IMR-90 (cell line): Measurements from ENCODE around the gene NDRG4. TPM values are rescaled to one million over a fixed set of nuclear protein-coding genes. Genes with fewer than 3 reads are reported as not detected.

Source experiments
- ATAC-seq: fragments of 200-7000 bp; cut with Tn5 transposase; 2 replicates; pipeline ENCODE4 v1.9.1; 2020; ENCODE audit warnings: low read depth, mild to moderate bottlenecking, moderate library complexity
- BruUV-seq: library from RNA; stranded (reverse); fragments of 400-500 nt; replicated peaks from 2 replicates; lab custom pipeline; 2021; lab: Mats Ljungman, UMichigan
- CTCF ChIA-PET: fragments of 300-600 bp; formaldehyde crosslinking; extraction: SDS; loops from one replicate; lab custom pipeline; 2021; ENCODE audit warnings: antibody characterized with exemption; lab: Yijun Ruan, JAX
- POLR2A ChIA-PET: fragments of 300-600 bp; sonication (Branson Sonifier 250); formaldehyde crosslinking; loops from one replicate; lab custom pipeline; 2022; ENCODE audit warnings: antibody characterized with exemption; ENCODE audit not compliant: unreplicated experiment; lab: Charles Lee
- DNase-seq: peaks from one replicate; pipeline ENCODE4 v3.0.0; 2013
- H2AFZ ChIP-seq: replicated peaks from 2 replicates; pipeline ENCODE3; 2013; ENCODE audit warnings: low read length, mild to moderate bottlenecking; ENCODE audit not compliant: poor library complexity
- H2AK5ac ChIP-seq: 2 replicates; pipeline ENCODE4 v1.6.1; 2013; ENCODE audit warnings: low read depth, low read length, inconsistent platforms
- H2AK9ac ChIP-seq: replicated peaks from 2 replicates; pipeline ENCODE3; 2013; ENCODE audit warnings: mild to moderate bottlenecking, low read depth, low read length, moderate library complexity; ENCODE audit not compliant: poor library complexity
- H2BK120ac ChIP-seq: 2 replicates; pipeline ENCODE4 v1.6.1; 2013; ENCODE audit warnings: low read depth, low read length, inconsistent platforms
- H2BK15ac ChIP-seq: 3 replicates; pipeline ENCODE4 v1.6.1; 2013; ENCODE audit warnings: low read depth, low read length, inconsistent platforms
- H2BK20ac ChIP-seq: 2 replicates; pipeline ENCODE4 v1.6.1; 2013; ENCODE audit warnings: low read depth, mild to moderate bottlenecking, inconsistent platforms, low read length, moderate library complexity
- H2BK5ac ChIP-seq: 2 replicates; pipeline ENCODE4 v1.6.1; 2013; ENCODE audit warnings: mild to moderate bottlenecking, low read depth, low read length, inconsistent platforms; ENCODE audit not compliant: poor library complexity, severe bottlenecking
- H3K14ac ChIP-seq: replicated peaks from 2 replicates; pipeline ENCODE4 v1.6.1; 2013; ENCODE audit warnings: low read depth, low read length, inconsistent platforms
- H3K18ac ChIP-seq: 2 replicates; pipeline ENCODE4 v1.6.1; 2013; ENCODE audit warnings: low read depth, low read length, control low read depth
- H3K23ac ChIP-seq: 2 replicates; pipeline ENCODE4 v1.6.1; 2013; ENCODE audit warnings: low read depth, low read length, inconsistent platforms
- H3K27ac ChIP-seq: 2 replicates; pipeline ENCODE4 v1.5.1; 2013; ENCODE audit warnings: mild to moderate bottlenecking, control low read depth, low read length; ENCODE audit not compliant: insufficient read depth
- H3K27me3 ChIP-seq: 2 replicates; pipeline ENCODE4 v1.6.1; 2013; ENCODE audit warnings: low read length; ENCODE audit not compliant: control insufficient read depth, insufficient read depth
- H3K36me3 ChIP-seq: 2 replicates; pipeline ENCODE4 v1.6.1; 2013; ENCODE audit warnings: low read length, mixed read lengths; ENCODE audit not compliant: control insufficient read depth, insufficient read depth
- H3K4ac ChIP-seq: 2 replicates; pipeline ENCODE4 v1.6.1; 2013; ENCODE audit warnings: low read depth, low read length, inconsistent platforms
- H3K4me1 ChIP-seq: 2 replicates; pipeline ENCODE4 v1.6.1; 2013; ENCODE audit warnings: low read length, mixed read lengths; ENCODE audit not compliant: control insufficient read depth, insufficient read depth
- H3K4me2 ChIP-seq: 2 replicates; pipeline ENCODE4 v1.6.1; 2013; ENCODE audit warnings: low read depth, mild to moderate bottlenecking, control low read depth, low read length, moderate library complexity
- H3K4me3 ChIP-seq: 2 replicates; pipeline ENCODE4 v1.5.1; 2013; ENCODE audit warnings: low read depth, mild to moderate bottlenecking, control low read depth, low read length, moderate library complexity; ENCODE audit not compliant: insufficient read depth
- H3K56ac ChIP-seq: 2 replicates; pipeline ENCODE4 v1.6.1; 2013; ENCODE audit warnings: low read length, inconsistent platforms; ENCODE audit not compliant: insufficient read depth; ENCODE audit errors: extremely low read depth
- H3K79me1 ChIP-seq, 2 experiments: 2 replicates each; pipeline ENCODE4 v1.6.1; 2013; ENCODE audit warnings: low read length in 2 of 2, inconsistent platforms in 1 of 2, low read depth in 1 of 2
- H3K9ac ChIP-seq: 2 replicates; pipeline ENCODE4 v1.6.1; 2013; ENCODE audit warnings: low read depth, low read length, control low read depth
- H3K9me1 ChIP-seq: 2 replicates; pipeline ENCODE4 v1.6.1; 2013; ENCODE audit warnings: low read length, inconsistent platforms; ENCODE audit not compliant: insufficient read depth
- H3K9me3 ChIP-seq: 2 replicates; pipeline ENCODE4 v1.6.1; 2013; ENCODE audit warnings: low read length; ENCODE audit not compliant: control insufficient read depth, insufficient read depth
- H4K20me1 ChIP-seq: 2 replicates; pipeline ENCODE4 v1.6.1; 2013; ENCODE audit warnings: low read length, inconsistent platforms; ENCODE audit not compliant: insufficient read depth
- H4K5ac ChIP-seq: 2 replicates; pipeline ENCODE4 v1.6.1; 2013; ENCODE audit warnings: mild to moderate bottlenecking, low read depth, low read length, control low read depth
- H4K8ac ChIP-seq, 2 experiments: 2 replicates each; pipeline ENCODE4 v1.6.1; 2013; ENCODE audit warnings: low read depth in 2 of 2, low read length in 2 of 2, control low read depth in 1 of 2, inconsistent platforms in 1 of 2
- H4K91ac ChIP-seq: 2 replicates; pipeline ENCODE4 v1.6.1; 2013; ENCODE audit warnings: low read depth, low read length, inconsistent platforms; ENCODE audit not compliant: insufficient read depth
- BHLHE40 ChIP-seq: fragments of 150-350 bp; IDR thresholded peaks from 2 replicates; pipeline ENCODE4 v1.6.1; 2016; ENCODE audit warnings: mild to moderate bottlenecking, low read depth, low read length
- CEBPB ChIP-seq: IDR thresholded peaks from 2 replicates; pipeline ENCODE4 v1.6.1; 2012; ENCODE audit warnings: low read depth, low read length, improper control_type of control experiment
- CHD1 ChIP-seq: IDR thresholded peaks from 2 replicates; pipeline ENCODE4 v1.6.1; 2012; ENCODE audit warnings: low read depth, low read length, improper control_type of control experiment
- FOS ChIP-seq: fragments of 150-350 bp; IDR thresholded peaks from 2 replicates; pipeline ENCODE4 v1.6.1; 2016; ENCODE audit warnings: low read depth, low read length
- MAFK ChIP-seq: IDR thresholded peaks from 2 replicates; pipeline ENCODE4 v1.6.1; 2012; ENCODE audit warnings: low read depth, low read length, improper control_type of control experiment
- MAZ ChIP-seq: IDR thresholded peaks from 2 replicates; pipeline ENCODE4 v1.6.1; 2012; ENCODE audit warnings: low read depth, mild to moderate bottlenecking, low read length, improper control_type of control experiment, moderate library complexity, borderline replicate concordance
- MXI1 ChIP-seq: IDR thresholded peaks from 2 replicates; pipeline ENCODE4 v1.6.1; 2012; ENCODE audit warnings: low read depth, mild to moderate bottlenecking, low read length, moderate library complexity, borderline replicate concordance
- NFE2L2 ChIP-seq: fragments of 150-350 bp; IDR thresholded peaks from 2 replicates; pipeline ENCODE4 v1.6.1; 2016; ENCODE audit warnings: low read depth, mild to moderate bottlenecking, low read length
- RAD21 ChIP-seq: IDR thresholded peaks from 2 replicates; pipeline ENCODE4 v1.6.1; 2012; ENCODE audit warnings: low read length, improper control_type of control experiment
- RCOR1 ChIP-seq: IDR thresholded peaks from 2 replicates; pipeline ENCODE4 v1.6.1; 2012; ENCODE audit warnings: mild to moderate bottlenecking, low read length, improper control_type of control experiment; ENCODE audit not compliant: insufficient replicate concordance
- RFX5 ChIP-seq: IDR thresholded peaks from 2 replicates; pipeline ENCODE4 v1.8.0; 2012; ENCODE audit warnings: low read depth, mild to moderate bottlenecking, low read length, moderate library complexity
- SMC3 ChIP-seq: fragments of 150-350 bp; IDR thresholded peaks from 2 replicates; pipeline ENCODE4 v1.6.1; 2016; ENCODE audit warnings: low read depth, mild to moderate bottlenecking, antibody characterized with exemption, low read length, moderate library complexity
- WGBS, 2 experiments: methylation state at CpG; one replicate each; pipeline versions ENCODE4 v1.1.5 to v1.1.7; 2013; ENCODE audit warnings: missing lambda C conversion rate in 2 of 2; ENCODE audit not compliant: insufficient read length in 1 of 2; ENCODE audit errors: extremely low coverage in 2 of 2; 5-methylcytosine and 5-hydroxymethylcytosine counted together
- dilution Hi-C: fragments of 300-500 bp; cut with HindIII; formaldehyde crosslinking; loops from one replicate; pipeline ENCODE4 v1.14.3; 2018; ENCODE audit warnings: low sequenced_read_pairs; ENCODE audit not compliant: unreplicated experiment
- in situ Hi-C: fragments of 300-500 bp; cut with MboI; formaldehyde crosslinking; loops from 3 replicates; pipeline ENCODE4 v1.14.3; 2019; ENCODE audit warnings: low sequenced_read_pairs, inconsistent platforms, mixed read lengths
- intact Hi-C: fragments of 100-400 bp; cut with micrococcal nuclease; formaldehyde crosslinking; loops from 2 replicates; pipeline ENCODE4 v1.10.0; 2022
- polyA plus RNA-seq, 3 experiments: library from polyadenylated mRNA; depleted of rRNA; stranded (reverse); fragments of >200 nt; gene quantifications; 2 replicates each; pipeline ENCODE4 v1.2.3, GENCODE V29; 2012; ENCODE audit warnings: low replicate concordance in 1 of 3
- total RNA-seq: library from RNA; depleted of rRNA; stranded (reverse); fragments of >200 nt; gene quantifications from 2 replicates; pipeline ENCODE4 v1.2.3, GENCODE V29; 2012
- TF ChIP-seq, protein P1 (sequence below): fragments of 150-350 bp; IDR thresholded peaks from 2 replicates; pipeline ENCODE4 v1.6.1; 2017; ENCODE audit warnings: mild to moderate bottlenecking, antibody characterized with exemption, low read length, low read depth
- TF ChIP-seq, protein P2 (sequence below): conservative IDR thresholded peaks from 2 replicates; pipeline ENCODE4 v1.5.1; 2012; ENCODE audit warnings: mild to moderate bottlenecking, low read depth, low read length, improper control_type of control experiment
- TF ChIP-seq, protein P3 (sequence below): fragments of 150-350 bp; IDR thresholded peaks from 2 replicates; pipeline ENCODE4 v1.6.1; 2016; ENCODE audit warnings: low read depth, mild to moderate bottlenecking, low read length, moderate library complexity, borderline replicate concordance

NDRG4 gene
- total and polyA plus RNA-seq, 2 of the 4 experiments (the other 2 are of a cell fraction), result 10.9 to 23.5 TPM

DNA sequence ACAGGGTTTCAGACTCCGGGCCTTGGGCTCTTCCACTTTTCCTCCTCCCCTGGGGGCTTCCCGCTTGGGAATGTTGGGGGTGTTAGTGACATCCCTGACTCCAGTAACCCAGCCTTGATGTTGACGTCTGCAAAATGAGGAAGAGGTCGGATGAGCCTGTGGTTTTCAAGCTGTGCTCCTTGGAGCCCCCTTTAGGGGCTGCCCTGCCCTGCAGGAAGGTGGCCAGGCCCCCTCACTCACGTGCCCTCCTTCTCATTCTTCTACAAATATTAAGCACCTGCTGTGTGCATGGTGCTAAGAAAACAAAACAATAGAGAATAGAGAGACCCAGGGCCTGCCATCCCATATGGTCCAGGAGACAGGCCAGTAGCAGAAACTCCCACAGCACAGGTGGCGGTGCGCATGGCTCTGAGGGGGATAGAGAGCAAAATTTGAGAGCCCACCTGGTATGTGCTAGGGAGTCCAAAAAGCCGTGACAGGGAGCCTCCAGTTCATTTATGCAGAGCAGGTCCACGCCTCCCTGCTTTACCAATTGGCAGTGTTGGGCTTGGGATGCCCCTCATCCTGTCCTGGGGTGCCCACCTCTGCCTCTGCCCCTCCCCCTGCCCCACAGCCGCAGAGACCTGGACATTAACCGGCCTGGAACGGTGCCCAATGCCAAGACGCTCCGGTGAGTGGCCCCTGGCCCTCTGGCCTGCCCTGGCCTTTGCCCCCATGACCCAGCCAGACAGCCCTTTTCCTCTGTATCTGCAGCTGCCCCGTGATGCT is 7.4 kb downstream of the NDRG4 start:
- dilution Hi-C loops (no loop called here), in situ Hi-C loops (no loop called here)

More for the DNA sequence above, 7.4 kb downstream of the NDRG4 start:
- ChIA-PET CTCF (no interaction called here), POLR2A (no interaction called here)
- Histone ChIP-seq H4K91ac (no peak overlapping the region), H3K79me1 (no peaks in the 10 kb centered on the region), H3K27ac (no peak overlapping the region), H3K23ac (no peak overlapping the region), H4K20me1 (peaks cover 6% of the 10 kb centered on the region; the same call in 1 of the 2 replicates), H4K5ac (no peak overlapping the region), H3K4ac (no peak overlapping the region), H3K9ac (no peak overlapping the region), H3K56ac (no peak overlapping the region), H3K36me3 (peaks cover 3% of the 10 kb centered on the region; the same call in 1 of the 2 replicates), H2BK120ac (no peak overlapping the region), H2BK5ac (no peak overlapping the region), H2AFZ (peak overlapping the region; percentile 32), H3K4me3 (no peak overlapping the region), H3K9me1 (no peaks in the 10 kb centered on the region), H3K4me1 (no peaks in the 10 kb centered on the region), H2BK20ac (no peak overlapping the region), H3K9me3 (no peaks in the 10 kb centered on the region), H3K18ac (no peak overlapping the region), H2AK5ac (no peak overlapping the region), H2BK15ac (no peak overlapping the region), H3K4me2 (no peak overlapping the region), H2AK9ac (peak overlapping the region; percentile 16), H3K14ac (no peak overlapping the region), H3K27me3 (no peaks in the 10 kb centered on the region), H4K8ac (no peak overlapping the region)
- TF ChIP-seq CEBPB (no peak), NFE2L2 (no peak), FOS (no peak), MAZ (no peak), BHLHE40 (no peak), SMC3 (no peak), CHD1 (no peak), RAD21 (no peak), RFX5 (no peak), MAFK (no peak), RCOR1 (no peak), MXI1 (no peak)
- TF ChIP-seq, protein P1, sequence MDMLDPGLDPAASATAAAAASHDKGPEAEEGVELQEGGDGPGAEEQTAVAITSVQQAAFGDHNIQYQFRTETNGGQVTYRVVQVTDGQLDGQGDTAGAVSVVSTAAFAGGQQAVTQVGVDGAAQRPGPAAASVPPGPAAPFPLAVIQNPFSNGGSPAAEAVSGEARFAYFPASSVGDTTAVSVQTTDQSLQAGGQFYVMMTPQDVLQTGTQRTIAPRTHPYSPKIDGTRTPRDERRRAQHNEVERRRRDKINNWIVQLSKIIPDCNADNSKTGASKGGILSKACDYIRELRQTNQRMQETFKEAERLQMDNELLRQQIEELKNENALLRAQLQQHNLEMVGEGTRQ, result no peak
- TF ChIP-seq, protein P2, sequence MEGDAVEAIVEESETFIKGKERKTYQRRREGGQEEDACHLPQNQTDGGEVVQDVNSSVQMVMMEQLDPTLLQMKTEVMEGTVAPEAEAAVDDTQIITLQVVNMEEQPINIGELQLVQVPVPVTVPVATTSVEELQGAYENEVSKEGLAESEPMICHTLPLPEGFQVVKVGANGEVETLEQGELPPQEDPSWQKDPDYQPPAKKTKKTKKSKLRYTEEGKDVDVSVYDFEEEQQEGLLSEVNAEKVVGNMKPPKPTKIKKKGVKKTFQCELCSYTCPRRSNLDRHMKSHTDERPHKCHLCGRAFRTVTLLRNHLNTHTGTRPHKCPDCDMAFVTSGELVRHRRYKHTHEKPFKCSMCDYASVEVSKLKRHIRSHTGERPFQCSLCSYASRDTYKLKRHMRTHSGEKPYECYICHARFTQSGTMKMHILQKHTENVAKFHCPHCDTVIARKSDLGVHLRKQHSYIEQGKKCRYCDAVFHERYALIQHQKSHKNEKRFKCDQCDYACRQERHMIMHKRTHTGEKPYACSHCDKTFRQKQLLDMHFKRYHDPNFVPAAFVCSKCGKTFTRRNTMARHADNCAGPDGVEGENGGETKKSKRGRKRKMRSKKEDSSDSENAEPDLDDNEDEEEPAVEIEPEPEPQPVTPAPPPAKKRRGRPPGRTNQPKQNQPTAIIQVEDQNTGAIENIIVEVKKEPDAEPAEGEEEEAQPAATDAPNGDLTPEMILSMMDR, result no peak
- TF ChIP-seq, protein P3, sequence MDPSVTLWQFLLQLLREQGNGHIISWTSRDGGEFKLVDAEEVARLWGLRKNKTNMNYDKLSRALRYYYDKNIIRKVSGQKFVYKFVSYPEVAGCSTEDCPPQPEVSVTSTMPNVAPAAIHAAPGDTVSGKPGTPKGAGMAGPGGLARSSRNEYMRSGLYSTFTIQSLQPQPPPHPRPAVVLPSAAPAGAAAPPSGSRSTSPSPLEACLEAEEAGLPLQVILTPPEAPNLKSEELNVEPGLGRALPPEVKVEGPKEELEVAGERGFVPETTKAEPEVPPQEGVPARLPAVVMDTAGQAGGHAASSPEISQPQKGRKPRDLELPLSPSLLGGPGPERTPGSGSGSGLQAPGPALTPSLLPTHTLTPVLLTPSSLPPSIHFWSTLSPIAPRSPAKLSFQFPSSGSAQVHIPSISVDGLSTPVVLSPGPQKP, result no peak
- no CpG with 5 or more reads among the region's 15 CpGs for WGBS, 2 experiments
- no TSS peak for BruUV-seq
- ATAC-seq (no peak), DNase-seq (no peak)
- intact Hi-C loops, result no loop called here
